ENCODE data around the gene LEMD3.

DNA sequence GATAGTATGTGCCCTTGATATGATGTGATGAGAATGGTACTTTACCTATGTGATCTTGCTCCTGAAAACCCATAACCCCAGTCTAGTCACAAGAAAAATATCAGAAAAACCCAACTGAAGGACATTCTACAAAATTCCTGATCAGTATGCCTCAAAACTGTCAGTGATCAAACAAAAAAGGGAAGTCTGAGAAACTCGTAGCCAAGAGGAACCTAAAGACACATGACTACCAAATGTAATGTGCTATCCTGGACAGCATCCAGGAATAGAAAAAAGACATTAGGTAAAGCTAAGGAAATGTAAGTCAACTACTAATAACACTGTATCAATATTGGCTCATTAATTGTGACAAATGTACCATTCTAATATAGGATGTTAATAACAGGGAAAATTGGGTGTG, 44.1 kb upstream of the LEMD3 start:
- TF ChIP-seq POLR2A (IDR thresholded peaks at IDR 0.05; ENCODE audit: control extremely low read depth in 1 of 2, low read depth in 2 of 2, low read length in 2 of 2) (no peak), SIN3A (conservative IDR thresholded peaks at IDR 0.05 in 1 of 2, IDR thresholded peaks at IDR 0.05 in 1 of 2; ENCODE audit: low read depth in 1 of 2, low read length in 2 of 2) (no peak), SRF (IDR thresholded peaks at IDR 0.05; ENCODE audit: low read depth, low read length) (no peak), POU5F1 (IDR thresholded peaks at IDR 0.05; ENCODE audit: low read depth, low read length) (no peak), EZH2 (IDR thresholded peaks at IDR 0.05; ENCODE audit: low read depth, low read length, severe bottlenecking) (no peak)
- TF ChIP-seq, protein P1, sequence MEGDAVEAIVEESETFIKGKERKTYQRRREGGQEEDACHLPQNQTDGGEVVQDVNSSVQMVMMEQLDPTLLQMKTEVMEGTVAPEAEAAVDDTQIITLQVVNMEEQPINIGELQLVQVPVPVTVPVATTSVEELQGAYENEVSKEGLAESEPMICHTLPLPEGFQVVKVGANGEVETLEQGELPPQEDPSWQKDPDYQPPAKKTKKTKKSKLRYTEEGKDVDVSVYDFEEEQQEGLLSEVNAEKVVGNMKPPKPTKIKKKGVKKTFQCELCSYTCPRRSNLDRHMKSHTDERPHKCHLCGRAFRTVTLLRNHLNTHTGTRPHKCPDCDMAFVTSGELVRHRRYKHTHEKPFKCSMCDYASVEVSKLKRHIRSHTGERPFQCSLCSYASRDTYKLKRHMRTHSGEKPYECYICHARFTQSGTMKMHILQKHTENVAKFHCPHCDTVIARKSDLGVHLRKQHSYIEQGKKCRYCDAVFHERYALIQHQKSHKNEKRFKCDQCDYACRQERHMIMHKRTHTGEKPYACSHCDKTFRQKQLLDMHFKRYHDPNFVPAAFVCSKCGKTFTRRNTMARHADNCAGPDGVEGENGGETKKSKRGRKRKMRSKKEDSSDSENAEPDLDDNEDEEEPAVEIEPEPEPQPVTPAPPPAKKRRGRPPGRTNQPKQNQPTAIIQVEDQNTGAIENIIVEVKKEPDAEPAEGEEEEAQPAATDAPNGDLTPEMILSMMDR (IDR thresholded peaks at IDR 0.05; ENCODE audit: control extremely low read depth in 1 of 3, insufficient read depth in 1 of 3, low read depth in 1 of 3, low read length in 3 of 3), result no peak

Data from H1 (cell line).